ENCODE measurements around the gene BDNF.

The BDNF gene

GRCh38 chr11:27663326-27663725 is 36.9 kb downstream of the BDNF start:
- H3K27ac ChIP-seq, result no peak overlapping the region
- no peak for TF ChIP-seq ZFX (IDR thresholded peaks at IDR 0.05)
- TF ChIP-seq CTCF (conservative IDR thresholded peaks at IDR 0.05), result no peak

DNA sequence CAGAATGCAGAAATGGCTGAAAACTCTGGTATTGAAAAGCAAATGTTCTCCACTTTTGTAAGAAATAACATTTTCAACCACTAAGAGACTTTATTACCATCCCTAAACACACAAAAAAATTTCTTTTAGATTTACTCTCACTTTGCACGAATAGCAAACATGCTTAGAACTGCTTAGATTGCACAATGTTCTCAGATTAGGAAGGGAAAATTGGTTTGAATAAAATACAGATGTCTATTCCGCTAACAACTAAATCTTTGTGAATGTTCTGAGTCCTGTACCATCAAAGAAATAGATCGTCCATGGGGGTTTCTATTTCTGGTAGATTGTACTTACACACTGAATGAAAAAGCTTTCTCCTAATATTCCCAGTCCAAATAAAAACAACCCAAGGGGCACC is 40.1 kb downstream of the BDNF start:
- no peak overlapping the region for H3K27ac ChIP-seq
- TF ChIP-seq CTCF (conservative IDR thresholded peaks at IDR 0.05) (no peak), ZFX (IDR thresholded peaks at IDR 0.05) (no peak)

GRCh38 chr11:27658535-27659236 is 41.6 kb downstream of the BDNF start:
- H3K27ac ChIP-seq, result no peak overlapping the region
- no peak for TF ChIP-seq ZFX (IDR thresholded peaks at IDR 0.05)
- no peak for TF ChIP-seq CTCF (conservative IDR thresholded peaks at IDR 0.05)

DNA sequence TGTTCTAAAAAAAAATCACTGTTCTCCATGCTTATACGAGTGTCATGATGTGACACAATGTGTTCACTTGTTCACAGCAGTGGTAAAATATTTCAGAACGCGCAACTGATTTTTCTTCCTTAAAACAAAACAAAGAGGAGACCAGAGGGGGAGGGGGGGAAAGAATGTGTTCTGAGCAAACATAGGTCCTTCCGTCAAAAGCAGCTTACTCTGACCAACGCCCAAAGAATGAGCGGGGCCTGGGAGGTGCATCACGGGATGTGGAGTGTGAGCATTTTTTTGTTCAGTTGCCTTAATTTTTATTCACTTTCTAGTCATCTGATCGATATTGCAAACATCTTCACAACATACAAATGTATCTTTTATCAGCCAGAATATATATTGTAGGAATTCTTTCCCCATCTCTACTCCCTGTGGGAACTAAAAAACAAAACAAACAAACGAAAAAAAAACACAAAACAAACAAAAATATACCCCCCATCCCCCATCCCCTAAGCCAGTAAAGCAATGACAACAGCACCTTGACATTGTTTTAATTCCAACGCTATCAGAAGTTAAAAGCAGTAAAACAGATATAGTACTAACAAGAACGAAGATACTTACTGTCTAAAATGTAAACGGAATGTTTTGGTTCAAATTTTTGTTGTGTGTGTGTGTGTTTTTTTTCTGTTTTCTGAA is 43.3 kb downstream of the BDNF start:
- no peak overlapping the region for H3K27ac ChIP-seq
- TF ChIP-seq ZFX (IDR thresholded peaks at IDR 0.05) (no peak), CTCF (conservative IDR thresholded peaks at IDR 0.05) (no peak)

DNA sequence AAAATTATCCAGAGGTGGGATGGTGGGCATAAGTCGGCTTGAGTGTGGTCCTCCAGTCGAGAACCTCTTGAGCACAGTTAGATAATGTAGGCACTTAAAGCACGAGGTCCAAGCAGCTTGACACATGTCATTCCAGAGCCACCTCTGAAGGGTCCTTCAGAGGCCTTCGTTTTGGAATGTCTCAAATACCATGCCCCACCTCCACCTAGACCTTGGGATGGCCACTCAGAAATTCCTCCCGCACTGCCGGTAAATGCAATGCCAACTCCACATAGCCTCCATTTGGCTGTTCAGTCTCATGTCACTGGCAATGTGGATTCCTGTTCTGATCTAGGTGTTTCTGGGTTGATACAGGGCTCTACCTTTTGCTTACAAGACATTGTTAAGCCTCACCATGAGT is 43.9 kb downstream of the BDNF start:
- no peak overlapping the region for H3K27ac ChIP-seq
- TF ChIP-seq ZFX (IDR thresholded peaks at IDR 0.05), result no peak
- no peak for TF ChIP-seq CTCF (conservative IDR thresholded peaks at IDR 0.05)

DNA sequence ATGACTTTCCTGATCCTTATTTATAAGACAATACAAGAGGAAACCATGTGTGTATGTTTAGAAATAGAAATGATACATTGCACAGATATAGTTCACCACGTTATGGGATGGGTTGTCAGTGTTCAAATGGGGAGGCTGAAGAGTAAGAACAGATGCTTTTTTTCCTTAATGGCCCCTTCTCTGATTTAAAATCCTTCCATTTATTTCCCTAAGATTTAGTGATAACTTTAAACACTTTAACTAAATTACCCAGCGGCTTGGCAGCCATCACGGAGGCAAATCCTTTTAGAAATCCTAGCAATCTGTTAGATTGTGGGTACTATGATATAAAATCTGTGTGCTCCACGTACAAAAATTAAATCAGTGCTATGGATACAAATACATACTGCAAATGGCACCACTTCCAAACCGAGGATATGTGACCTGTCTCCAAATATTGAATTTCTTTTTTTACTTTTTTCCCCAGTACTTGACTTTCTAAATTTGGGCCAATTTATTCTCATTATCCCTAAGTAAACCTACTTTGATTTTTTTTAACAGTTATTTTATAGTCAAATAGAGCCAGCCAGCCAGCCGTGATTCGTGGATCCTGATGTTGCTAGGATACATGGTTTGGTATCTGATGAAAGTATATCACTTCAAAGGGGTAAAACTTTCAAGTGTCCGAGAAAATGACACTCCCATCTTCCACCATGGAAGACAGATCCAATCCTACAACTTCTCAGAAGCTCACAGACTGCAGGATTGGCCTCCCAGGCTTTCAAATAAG is 46.1 kb downstream of the BDNF start:
- no peak overlapping the region for H3K27ac ChIP-seq

More for the DNA sequence above, 46.1 kb downstream of the BDNF start:
- TF ChIP-seq ZFX (IDR thresholded peaks at IDR 0.05), result no peak
- TF ChIP-seq CTCF (conservative IDR thresholded peaks at IDR 0.05), result no peak

Data from C4-2B (cell line).